ENCODE data around the gene ASF1A. TPM values are rescaled to one million over a fixed set of nuclear protein-coding genes. Genes with fewer than 3 reads are reported as not detected.

The ASF1A gene
- polyA plus RNA-seq, 1 of the 3 experiments (the other 2 are of a cell fraction) = 5.4 TPM

GRCh38 chr6:118881440-118882313 is 12.3 kb upstream of the ASF1A start (continued):
- TF ChIP-seq USF2 (IDR thresholded peaks at IDR 0.05; ENCODE audit: borderline replicate concordance, low read depth, low read length) = no peak

- 0 out of 2 replicates have a peak, but pooled peaks cover 3% of the 10 kb centered on the region for H3K79me2 ChIP-seq (ENCODE audit: insufficient read depth)
- H3K27me3 ChIP-seq (ENCODE audit: insufficient read depth) = no peaks in the 10 kb centered on the region
- no peaks in the 10 kb centered on the region for H3K9me2 ChIP-seq
- no peak for DNase-seq
- no peak overlapping the region for H3K4me3 ChIP-seq (ENCODE audit: low read depth in 2 of 2, low read length in 1 of 2)
- no peaks in the 10 kb centered on the region for H3K4me1 ChIP-seq (ENCODE audit: control insufficient read depth in 1 of 2, insufficient read depth in 2 of 2, low read depth in 1 of 2, low read length in 1 of 2)
- no peaks in the 10 kb centered on the region for H3K9me3 ChIP-seq
- no peak overlapping the region for H3K9ac ChIP-seq
- H3K27ac ChIP-seq (ENCODE audit: low read depth in 2 of 2, low read length in 1 of 2) = no peak overlapping the region
- no peak overlapping the region for H2AFZ ChIP-seq (ENCODE audit: low read depth)
- POLR2A ChIA-PET = interaction anchor here (1.5 kb wide), 1 partner anchor 17 kb away, joined by 3 read pairs; no protein-coding TSS in a partner anchor
- no peak for TF ChIP-seq EP300 (IDR thresholded peaks at IDR 0.05; ENCODE audit: borderline replicate concordance in 1 of 2, low read depth in 1 of 2, low read length in 1 of 2)
- TF ChIP-seq USF2 (IDR thresholded peaks at IDR 0.05; ENCODE audit: borderline replicate concordance, low read depth, low read length) = no peak
- no peak for TF ChIP-seq RXRA (IDR thresholded peaks at IDR 0.05; ENCODE audit: borderline replicate concordance, low read depth)
- no peak for TF ChIP-seq TEAD4 (IDR thresholded peaks at IDR 0.05; ENCODE audit: borderline replicate concordance, insufficient read depth)
- no peak for TF ChIP-seq RFX5 (IDR thresholded peaks at IDR 0.05; ENCODE audit: low read length)
- TF ChIP-seq USF1 (IDR thresholded peaks at IDR 0.05; ENCODE audit: borderline replicate concordance, low read depth) = no peak
- no peaks in the 10 kb centered on the region for H3F3A ChIP-seq (replicated peaks; ENCODE audit: insufficient read depth)
- no peak overlapping the region for H3K4me2 ChIP-seq
- CTCF ChIA-PET = interaction anchor here (0.6 to 1.5 kb wide), 4 partner anchors 14 to 687 kb away, joined by 3 to 7 read pairs (median 4); no protein-coding TSS in a partner anchor
- WGBS (ENCODE audit: low lambda C conversion rate) = 84% methylated on average over 4 of the region's 4 CpGs
- H4K20me1 ChIP-seq (ENCODE audit: insufficient read depth) = no peaks in the 10 kb centered on the region
- H3K36me3 ChIP-seq (replicated peaks in 1 of 2; ENCODE audit: control insufficient read depth in 1 of 2, insufficient read depth in 2 of 2, low read length in 1 of 2) = no peaks in the 10 kb centered on the region
Observed at GRCh38 chr6:118882314-118882905, 11.5 kb upstream of the ASF1A start.

- peaks cover 3% of the 10 kb centered on the region; the same call in 1 of the 2 replicates for H3K79me2 ChIP-seq (ENCODE audit: insufficient read depth)
- POLR2A ChIA-PET = no interaction called here
- no peaks in the 10 kb centered on the region for H4K20me1 ChIP-seq (ENCODE audit: insufficient read depth)
- 93% methylated on average over 6 of the region's 6 CpGs for WGBS (ENCODE audit: low lambda C conversion rate)
- no peak overlapping the region for H2AFZ ChIP-seq (ENCODE audit: low read depth)
- peaks cover 0 to 6% of the 10 kb centered on the region in 2 experiments; a peak in 2 of 4 replicates for H3K4me1 ChIP-seq (ENCODE audit: control insufficient read depth in 1 of 2, insufficient read depth in 2 of 2, low read depth in 1 of 2, low read length in 1 of 2)
- H3K4me2 ChIP-seq = no peak overlapping the region
- no peak overlapping the region for H3K4me3 ChIP-seq (ENCODE audit: low read depth in 2 of 2, low read length in 1 of 2)
- H3K36me3 ChIP-seq (replicated peaks in 1 of 2; ENCODE audit: control insufficient read depth in 1 of 2, insufficient read depth in 2 of 2, low read length in 1 of 2) = peaks cover 0 to 3% of the 10 kb centered on the region in 2 experiments
- no peak overlapping the region for H3K9ac ChIP-seq
- no peak for DNase-seq
- no peaks in the 10 kb centered on the region for H3K9me3 ChIP-seq
- no peaks in the 10 kb centered on the region for H3K9me2 ChIP-seq
- H3F3A ChIP-seq (replicated peaks; ENCODE audit: insufficient read depth) = no peaks in the 10 kb centered on the region
- H3K27me3 ChIP-seq (ENCODE audit: insufficient read depth) = no peaks in the 10 kb centered on the region
- CTCF ChIA-PET = no interaction called here
- no peak overlapping the region for H3K27ac ChIP-seq (ENCODE audit: low read depth in 2 of 2, low read length in 1 of 2)
- TF ChIP-seq TEAD4 (IDR thresholded peaks at IDR 0.05; ENCODE audit: borderline replicate concordance, insufficient read depth) (no peak), MEF2A (IDR thresholded peaks at IDR 0.05; ENCODE audit: borderline replicate concordance, low read depth) (no peak), YY1 (IDR thresholded peaks at IDR 0.05; ENCODE audit: low read depth) (no peak), NFIC (IDR thresholded peaks at IDR 0.05; ENCODE audit: borderline replicate concordance) (no peak), MXI1 (IDR thresholded peaks at IDR 0.05; ENCODE audit: low read depth, low read length) (no peak), MAX (IDR thresholded peaks at IDR 0.05; ENCODE audit: low read depth) (no peak), GABPA (IDR thresholded peaks at IDR 0.05; ENCODE audit: low read depth) (no peak), EZH2phosphoT487 (IDR thresholded peaks at IDR 0.05; ENCODE audit: borderline replicate concordance, low read depth) (no peak), FOSL2 (IDR thresholded peaks at IDR 0.05; ENCODE audit: borderline replicate concordance, low read depth) (no peak), RAD21 (IDR thresholded peaks at IDR 0.05; ENCODE audit: low read length) (no peak), USF2 (IDR thresholded peaks at IDR 0.05; ENCODE audit: borderline replicate concordance, low read depth, low read length) (no peak), RFX5 (IDR thresholded peaks at IDR 0.05; ENCODE audit: low read length) (no peak), SIN3A (IDR thresholded peaks at IDR 0.05; ENCODE audit: borderline replicate concordance, low read depth, low read length) (no peak), TCF12 (IDR thresholded peaks at IDR 0.05) (no peak)
Observed at GRCh38 chr6:118886641-118887040, 7.3 kb upstream of the ASF1A start.
